Measurements from ENCODE around the gene PLCB4.

Gene PLCB4

DNA sequence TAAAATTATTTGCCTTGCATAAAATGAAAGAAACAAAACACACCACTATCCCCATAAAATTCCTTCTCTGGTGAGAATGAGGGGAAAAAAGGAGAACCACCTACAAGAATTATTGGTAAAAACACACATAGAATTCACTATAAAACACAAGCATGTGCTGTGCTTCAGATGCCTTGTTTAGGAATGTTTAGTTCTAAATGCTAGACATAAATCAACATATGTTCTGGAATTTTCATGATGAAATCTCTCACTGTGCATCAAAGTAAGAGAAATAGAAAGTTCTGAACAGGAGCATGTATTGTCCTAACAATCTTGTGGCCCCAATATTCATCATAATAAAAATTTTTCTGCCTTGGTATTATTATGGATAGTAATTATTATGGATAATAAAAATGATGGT lies 111.0 kb downstream of the PLCB4 start:
- DNase-seq (ENCODE audit: low read depth, low spot score), result no peak
- POLR2A ChIA-PET, result no interaction called here
- TF ChIP-seq, protein P1, sequence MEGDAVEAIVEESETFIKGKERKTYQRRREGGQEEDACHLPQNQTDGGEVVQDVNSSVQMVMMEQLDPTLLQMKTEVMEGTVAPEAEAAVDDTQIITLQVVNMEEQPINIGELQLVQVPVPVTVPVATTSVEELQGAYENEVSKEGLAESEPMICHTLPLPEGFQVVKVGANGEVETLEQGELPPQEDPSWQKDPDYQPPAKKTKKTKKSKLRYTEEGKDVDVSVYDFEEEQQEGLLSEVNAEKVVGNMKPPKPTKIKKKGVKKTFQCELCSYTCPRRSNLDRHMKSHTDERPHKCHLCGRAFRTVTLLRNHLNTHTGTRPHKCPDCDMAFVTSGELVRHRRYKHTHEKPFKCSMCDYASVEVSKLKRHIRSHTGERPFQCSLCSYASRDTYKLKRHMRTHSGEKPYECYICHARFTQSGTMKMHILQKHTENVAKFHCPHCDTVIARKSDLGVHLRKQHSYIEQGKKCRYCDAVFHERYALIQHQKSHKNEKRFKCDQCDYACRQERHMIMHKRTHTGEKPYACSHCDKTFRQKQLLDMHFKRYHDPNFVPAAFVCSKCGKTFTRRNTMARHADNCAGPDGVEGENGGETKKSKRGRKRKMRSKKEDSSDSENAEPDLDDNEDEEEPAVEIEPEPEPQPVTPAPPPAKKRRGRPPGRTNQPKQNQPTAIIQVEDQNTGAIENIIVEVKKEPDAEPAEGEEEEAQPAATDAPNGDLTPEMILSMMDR (IDR thresholded peaks at IDR 0.05; ENCODE audit: insufficient read depth, low read length, missing control alignments), result no peak
- no peak overlapping the region for H3K4me3 ChIP-seq (ENCODE audit: low read depth, low read length)
- CTCF ChIA-PET, result interaction anchor here (0.7 to 1.8 kb wide), 3 partner anchors 9 to 151 kb away, joined by 3 to 4 read pairs (median 4); no protein-coding TSS in a partner anchor

DNA sequence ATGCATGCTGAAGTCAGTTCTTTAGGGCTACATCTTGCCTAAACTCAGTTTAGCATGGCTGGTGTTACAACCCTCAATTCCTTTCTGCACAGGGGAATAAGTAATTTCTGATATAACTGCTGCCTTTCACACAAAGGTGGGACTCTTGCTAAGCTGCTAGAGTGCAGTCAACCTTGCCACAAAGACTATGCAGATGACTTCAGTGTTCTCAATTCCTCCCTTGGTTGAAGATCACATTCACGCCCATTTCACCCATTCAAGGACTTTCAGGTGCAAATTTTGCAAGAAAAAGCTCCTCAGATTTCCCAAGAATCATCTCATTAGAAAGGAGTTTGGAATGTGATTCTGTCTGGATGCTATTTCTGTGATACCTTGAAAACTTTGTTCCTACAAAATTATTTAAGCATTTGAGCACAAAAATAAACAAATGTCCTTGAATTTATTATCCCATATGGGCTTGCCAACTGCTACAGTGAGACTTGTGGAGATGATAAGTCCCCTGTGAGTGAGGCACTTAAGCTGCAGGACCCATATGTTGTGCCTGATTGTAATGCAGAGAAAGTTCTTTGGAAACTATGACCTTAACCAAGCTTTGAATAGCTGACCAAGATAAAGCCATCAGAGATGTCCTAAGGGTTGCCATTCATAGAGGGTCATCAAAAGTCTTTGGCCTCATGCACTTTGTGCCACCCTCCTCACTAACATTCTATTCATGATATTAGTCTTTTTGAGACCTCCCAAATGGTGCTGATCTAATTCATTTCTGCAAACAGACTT lies 111.8 kb downstream of the PLCB4 start:
- no peak for DNase-seq (ENCODE audit: low read depth, low spot score)
- CTCF ChIA-PET, result interaction anchor here (0.6 to 1.8 kb wide), 4 partner anchors 10 to 1133 kb away, joined by 3 to 4 read pairs (median 4); no protein-coding TSS in a partner anchor
- no peak overlapping the region for H3K4me3 ChIP-seq (ENCODE audit: low read depth, low read length)
- POLR2A ChIA-PET, result no interaction called here
- TF ChIP-seq, protein P1 (IDR thresholded peaks at IDR 0.05; ENCODE audit: insufficient read depth, low read length, missing control alignments), result no peak

DNA sequence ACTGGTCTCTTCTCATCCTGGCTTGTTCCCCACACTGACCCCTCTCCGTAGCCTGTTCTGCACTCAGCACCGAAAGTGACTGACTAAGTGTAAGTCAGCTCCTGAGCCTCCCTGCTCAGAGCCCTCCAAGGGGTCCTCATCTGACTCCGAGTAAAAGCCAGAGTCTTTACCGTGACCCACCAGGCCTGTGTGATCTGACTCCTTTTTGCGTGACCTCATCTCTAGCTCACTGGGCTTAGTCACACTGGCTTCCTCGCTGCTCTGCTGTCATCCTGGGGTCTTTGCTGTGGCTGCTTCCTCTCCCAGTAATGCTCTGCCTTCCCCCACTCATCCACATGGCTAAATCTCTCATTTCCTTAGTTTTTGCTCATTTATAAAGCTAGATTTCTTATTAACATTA lies 116.6 kb downstream of the PLCB4 start:
- POLR2A ChIA-PET, result no interaction called here
- CTCF ChIA-PET, result interaction anchor here (1.0 to 1.4 kb wide), 2 partner anchors 11 to 332 kb away, joined by 3 to 7 read pairs; no protein-coding TSS in a partner anchor
- no peak overlapping the region for H3K4me3 ChIP-seq (ENCODE audit: low read depth, low read length)
- TF ChIP-seq, protein P1 (IDR thresholded peaks at IDR 0.05; ENCODE audit: insufficient read depth, low read length, missing control alignments), result no peak
- DNase-seq (ENCODE audit: low read depth, low spot score), result no peak

DNA sequence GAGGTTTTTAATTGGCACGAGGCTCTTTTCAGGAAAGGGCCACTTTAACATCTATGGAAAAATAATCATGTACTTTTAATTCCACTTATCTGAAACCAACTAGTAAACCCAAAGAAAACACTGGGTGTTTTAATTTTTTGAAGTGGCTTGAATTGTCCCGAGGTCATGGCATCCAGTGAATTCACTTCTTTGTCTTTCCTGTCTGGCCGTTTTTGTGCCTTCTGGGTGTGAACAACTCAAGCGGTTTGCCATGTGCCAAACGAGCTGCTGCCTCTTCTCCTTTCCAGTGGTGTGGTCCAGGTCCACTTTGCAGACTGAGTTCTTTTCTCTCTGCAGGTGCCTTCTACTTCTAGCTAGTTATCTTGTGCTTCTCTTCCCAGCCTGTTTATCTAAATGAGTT lies 117.5 kb downstream of the PLCB4 start:
- TF ChIP-seq, protein P1 (IDR thresholded peaks at IDR 0.05; ENCODE audit: insufficient read depth, low read length, missing control alignments), result no peak
- ChIA-PET CTCF (interaction anchor here (1.0 to 1.4 kb wide), 2 partner anchors 12 to 333 kb away, joined by 3 to 7 read pairs; no protein-coding TSS in a partner anchor), POLR2A (no interaction called here)
- no peak for DNase-seq (ENCODE audit: low read depth, low spot score)
- H3K4me3 ChIP-seq (ENCODE audit: low read depth, low read length), result no peak overlapping the region

DNA sequence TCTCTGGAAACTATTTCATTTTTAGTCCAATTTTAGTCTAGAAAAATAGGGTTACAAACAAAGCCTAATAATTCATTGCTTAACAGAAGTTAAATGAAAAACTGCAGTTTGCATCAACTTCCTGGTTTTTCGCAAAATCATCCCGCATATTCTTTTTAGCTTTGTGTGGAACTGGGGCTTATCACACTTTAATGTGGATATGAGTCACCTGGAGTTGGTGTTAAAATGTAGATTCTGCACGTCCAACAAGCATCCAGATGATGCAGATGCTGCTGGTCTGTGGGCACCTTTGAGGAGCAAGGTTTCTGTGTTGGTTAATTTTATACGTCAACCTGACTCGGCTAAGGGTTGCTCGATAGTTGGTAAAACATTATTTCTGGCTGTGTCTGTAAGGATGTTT lies 126.1 kb downstream of the PLCB4 start:
- ChIA-PET CTCF (no interaction called here), POLR2A (no interaction called here)
- no peak for DNase-seq (ENCODE audit: low read depth, low spot score)
- TF ChIP-seq, protein P1 (IDR thresholded peaks at IDR 0.05; ENCODE audit: insufficient read depth, low read length, missing control alignments), result no peak
- H3K4me3 ChIP-seq (ENCODE audit: low read depth, low read length), result no peak overlapping the region

DNA sequence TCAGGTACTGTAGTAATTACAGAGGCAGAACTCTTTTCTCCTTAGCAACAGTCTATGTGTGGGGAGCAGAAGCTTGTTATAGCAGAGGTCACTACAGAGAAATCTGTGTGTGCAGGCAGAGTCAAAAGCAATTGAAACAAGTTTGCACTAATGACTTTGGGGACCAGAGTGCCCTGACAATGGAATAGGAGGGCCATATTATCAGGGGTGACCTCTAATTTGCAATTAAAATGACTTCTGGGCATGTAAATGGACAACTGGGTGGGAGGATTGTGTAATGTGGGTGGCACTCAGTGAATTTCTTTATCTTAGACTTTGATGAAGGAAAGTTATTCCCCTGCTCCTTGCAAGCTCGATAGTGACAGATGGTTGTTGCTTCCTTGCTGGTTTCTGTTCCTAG lies 127.2 kb downstream of the PLCB4 start:
- CTCF ChIA-PET, result interaction anchor here (0.6 kb wide), 1 partner anchor 437 kb away, joined by 3 read pairs; no protein-coding TSS in a partner anchor
- DNase-seq (ENCODE audit: low read depth, low spot score), result no peak
- POLR2A ChIA-PET, result no interaction called here
- H3K4me3 ChIP-seq (ENCODE audit: low read depth, low read length), result no peak overlapping the region
- TF ChIP-seq, protein P1 (IDR thresholded peaks at IDR 0.05; ENCODE audit: insufficient read depth, low read length, missing control alignments), result no peak

Data from AG04449 (cell line).